ENCODE results near the gene PABPC1L. TPM values are rescaled to one million over a fixed set of nuclear protein-coding genes. Genes with fewer than 3 reads are reported as not detected.

PABPC1L gene
- total and polyA plus RNA-seq, 2 of the 13 experiments (the other 11 are each of a cell fraction or from before 2014, with no cell fraction given), result 30.8 to 252 TPM

- TF ChIP-seq POGK (CRISPR knock-in tag; conservative IDR thresholded peaks at IDR 0.05), result peak; percentile 97
- TF ChIP-seq SIX4 (CRISPR knock-in tag; IDR thresholded peaks at IDR 0.05), result peak; percentile 31; the same call in 1 of the 2 replicates
- TF ChIP-seq GPN1 (CRISPR knock-in tag; IDR thresholded peaks at IDR 0.05; ENCODE audit: borderline replicate concordance), result 0 out of 2 replicates have a peak, but pooled peaks have one; percentile 39
- TF ChIP-seq DMAP1 (CRISPR knock-in tag; IDR thresholded peaks at IDR 0.05), result peak; percentile 96
- no peak for TF ChIP-seq ZNF383 (CRISPR knock-in tag; IDR thresholded peaks at IDR 0.05; ENCODE audit: borderline replicate concordance)
- peak; percentile 72 for TF ChIP-seq ZNF770 (CRISPR knock-in tag; IDR thresholded peaks at IDR 0.05)
- peak; percentile 79; the same call in 1 of the 2 replicates for TF ChIP-seq DNMT3B (CRISPR knock-in tag; conservative IDR thresholded peaks at IDR 0.05)
- no peak for TF ChIP-seq MTA3 (CRISPR knock-in tag; IDR thresholded peaks at IDR 0.05)
- peak; percentile 89 to 97 for TF ChIP-seq HMGXB4 (CRISPR knock-in tag; IDR thresholded peaks at IDR 0.05; ENCODE audit: borderline replicate concordance in 1 of 2, low read depth in 1 of 2)
- TF ChIP-seq NCOA5 (CRISPR knock-in tag; IDR thresholded peaks at IDR 0.05), result no peak
- TF ChIP-seq ZNF33B (CRISPR knock-in tag; IDR thresholded peaks at IDR 0.05), result peak; percentile 99; the same call in 1 of the 2 replicates
- peak; percentile 80 for TF ChIP-seq ELF1 (CRISPR knock-in tag; IDR thresholded peaks at IDR 0.05)
- peak; percentile 86 for TF ChIP-seq ZNF468 (CRISPR knock-in tag; IDR thresholded peaks at IDR 0.05)
- no peak for TF ChIP-seq SMC3 (IDR thresholded peaks at IDR 0.05; ENCODE audit: low read length)
- peak; percentile 55; the same call in 1 of the 2 replicates for TF ChIP-seq HMG20A (CRISPR knock-in tag; IDR thresholded peaks at IDR 0.05; ENCODE audit: borderline replicate concordance)
- TF ChIP-seq ZNF253 (CRISPR knock-in tag; IDR thresholded peaks at IDR 0.05; ENCODE audit: borderline replicate concordance), result peak; percentile 99
- TF ChIP-seq MEIS2 (CRISPR knock-in tag; IDR thresholded peaks at IDR 0.05), result peak; percentile 92
- TF ChIP-seq GATAD2A (CRISPR knock-in tag; IDR thresholded peaks at IDR 0.05), result peak; percentile 71
- peak; percentile 85 for TF ChIP-seq ZXDC (CRISPR knock-in tag; IDR thresholded peaks at IDR 0.05)
- TF ChIP-seq PAF1 (CRISPR knock-in tag; IDR thresholded peaks at IDR 0.05), result no peak
Observed at GRCh38 chr20:44960103-44960852, 50.4 kb downstream of the PABPC1L start, which contains the start of gene TOMM34 (continued).

Data from HepG2 (cell line).